GM21381 (cell line): Measurements from ENCODE around the gene HIPK2.

Source experiments
- ATAC-seq: cut with Tn5 transposase; IDR thresholded peaks from one replicate; pipeline ENCODE4 v1.9.1; 2021; ENCODE audit warnings: mild to moderate bottlenecking, moderate library complexity; ENCODE audit not compliant: unreplicated experiment

The HIPK2 gene

GRCh38 chr7:139574618-139575337, 203.0 kb downstream of the HIPK2 start:
- ATAC-seq, result no peak

- ATAC-seq, result no peak
Measured at GRCh38 chr7:139573871-139574270, 203.9 kb downstream of the HIPK2 start.

DNA sequence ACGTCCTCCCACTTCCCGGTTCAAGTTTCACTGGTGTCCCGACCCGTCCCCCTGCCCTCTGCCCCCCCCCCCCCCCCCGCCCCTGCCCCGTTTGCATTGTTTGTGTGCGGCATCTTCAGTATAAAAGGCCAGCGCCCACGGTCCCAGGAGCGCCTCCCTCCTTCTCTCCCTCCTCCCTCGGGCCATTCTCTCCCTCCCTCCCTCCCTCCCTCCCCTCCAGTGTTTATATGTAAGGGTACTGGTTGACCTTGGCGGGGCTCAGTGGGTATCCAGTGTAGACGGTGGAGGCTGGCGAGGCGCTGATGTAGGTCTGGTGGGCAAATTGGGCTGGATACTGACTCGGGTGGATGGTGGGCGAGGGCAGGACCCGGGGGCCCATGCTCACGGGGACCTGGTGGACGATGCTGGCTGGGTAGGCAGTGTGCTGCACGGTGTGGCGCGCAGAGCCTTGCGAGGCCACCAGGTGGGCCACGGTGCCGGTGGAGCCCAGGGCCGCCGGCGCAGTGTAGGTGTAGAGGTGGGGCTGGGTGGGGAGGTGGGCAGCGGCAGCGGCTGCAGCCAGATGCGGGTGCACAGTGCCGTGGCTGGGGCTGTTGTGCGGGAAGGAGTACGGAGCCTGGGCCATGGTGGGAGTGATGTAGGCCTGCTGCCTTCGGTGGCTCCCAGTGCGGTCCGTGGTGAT, 205.0 kb downstream of the HIPK2 start:
- ATAC-seq, result no peak

DNA sequence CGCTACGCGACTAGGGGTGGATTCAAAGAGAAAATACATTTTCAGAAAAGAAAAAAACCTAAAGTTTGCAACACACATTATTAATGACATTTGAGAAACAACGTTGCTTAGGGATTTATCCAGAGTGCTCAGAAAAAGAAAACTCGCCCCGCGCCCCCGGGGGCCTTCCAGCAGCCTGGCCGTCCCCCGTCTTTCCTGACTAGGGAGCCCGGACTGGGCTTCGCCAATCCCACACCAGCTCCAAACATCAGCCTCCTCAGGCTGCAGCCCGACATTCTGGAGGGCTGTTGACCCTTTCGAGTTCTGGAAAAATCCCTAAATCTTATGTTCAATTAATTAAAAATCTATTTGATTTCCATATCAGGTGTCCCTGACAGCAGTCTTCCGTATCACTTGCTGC, 205.7 kb downstream of the HIPK2 start:
- no peak for ATAC-seq

- ATAC-seq, result no peak
Measured at GRCh38 chr7:139571651-139572050, 206.1 kb downstream of the HIPK2 start.

DNA sequence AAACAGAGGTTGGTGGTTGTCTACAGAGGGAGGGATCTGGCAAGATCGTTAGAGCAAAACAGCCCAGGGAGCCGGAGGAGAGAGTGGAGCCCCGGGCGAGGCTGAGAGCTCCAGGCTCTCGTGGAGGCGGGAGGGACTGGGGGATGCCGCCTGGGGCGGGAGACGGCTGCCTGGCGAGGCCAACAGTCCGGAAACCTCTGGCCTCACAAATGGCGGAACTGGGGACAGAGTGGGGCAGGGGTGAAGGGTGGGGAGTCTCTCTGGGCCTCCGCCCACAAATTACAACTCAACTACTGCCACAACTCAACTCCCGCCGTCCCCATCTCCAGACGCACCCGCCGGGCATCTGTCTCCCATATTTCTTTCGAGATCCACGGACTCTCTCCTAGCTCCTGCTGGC, 206.6 kb downstream of the HIPK2 start:
- no peak for ATAC-seq

DNA sequence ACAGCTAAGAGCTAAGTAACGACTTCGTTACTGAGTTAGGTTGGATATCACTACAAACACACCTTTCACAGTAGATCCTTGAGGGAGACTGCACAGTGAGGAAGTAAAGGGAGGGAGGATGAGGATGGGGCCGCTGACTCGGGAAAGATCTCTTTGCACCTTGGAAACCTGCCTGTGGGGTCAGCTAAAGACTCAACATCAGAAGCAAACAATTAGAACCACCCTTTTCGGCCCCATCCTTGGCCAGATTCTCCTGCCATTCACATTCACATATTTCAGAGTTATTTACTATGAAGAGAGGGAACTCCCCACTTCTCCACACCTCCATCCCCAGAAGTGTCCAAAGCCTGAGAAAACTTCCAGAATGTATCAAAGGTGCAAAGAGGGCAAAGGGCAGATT, 207.2 kb downstream of the HIPK2 start:
- no peak for ATAC-seq

DNA sequence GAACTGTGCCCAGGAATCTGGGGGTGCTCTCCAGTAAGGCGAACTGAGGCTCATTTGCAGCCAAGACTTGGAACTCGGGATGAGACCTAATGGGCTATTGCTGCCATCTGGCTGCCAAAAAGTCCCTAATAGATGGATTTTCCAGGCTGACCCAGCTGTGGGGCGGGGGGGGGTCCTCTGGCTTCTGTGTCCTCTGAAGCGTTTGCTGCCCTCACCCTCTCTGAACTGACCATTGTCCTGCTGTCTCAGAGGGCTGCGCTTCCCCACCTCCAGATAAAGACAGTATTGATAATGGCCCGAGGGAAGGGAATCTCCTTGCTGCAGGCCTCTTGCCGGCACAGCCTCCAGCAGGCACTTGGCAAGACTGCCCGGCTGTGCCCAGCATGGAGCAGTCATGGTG, 207.7 kb downstream of the HIPK2 start:
- ATAC-seq, result no peak

- ATAC-seq, result no peak
Measured at GRCh38 chr7:139568813-139569490, 208.8 kb downstream of the HIPK2 start.

DNA sequence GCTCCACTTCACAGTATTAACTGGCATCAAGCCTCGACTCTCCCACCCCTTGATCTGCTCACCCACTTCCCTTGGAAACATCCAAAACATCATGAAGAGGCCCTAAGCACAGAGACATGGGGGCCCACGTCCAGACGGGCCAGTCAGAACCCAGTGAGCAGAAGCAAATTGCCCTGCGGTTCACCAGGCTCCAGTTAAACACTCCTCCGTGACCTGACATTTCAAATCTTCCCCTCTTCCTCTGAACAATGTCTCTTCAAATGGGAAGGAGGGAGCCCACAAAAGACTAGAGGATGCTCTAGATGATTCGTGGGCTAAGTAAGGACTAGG, 209.5 kb downstream of the HIPK2 start:
- no peak for ATAC-seq

- ATAC-seq, result no peak
Measured at GRCh38 chr7:139567647-139568345, 210.0 kb downstream of the HIPK2 start.

GRCh38 chr7:139566736-139567646, 210.8 kb downstream of the HIPK2 start:
- no peak for ATAC-seq

GRCh38 chr7:139566075-139566474, 211.7 kb downstream of the HIPK2 start:
- no peak for ATAC-seq

DNA sequence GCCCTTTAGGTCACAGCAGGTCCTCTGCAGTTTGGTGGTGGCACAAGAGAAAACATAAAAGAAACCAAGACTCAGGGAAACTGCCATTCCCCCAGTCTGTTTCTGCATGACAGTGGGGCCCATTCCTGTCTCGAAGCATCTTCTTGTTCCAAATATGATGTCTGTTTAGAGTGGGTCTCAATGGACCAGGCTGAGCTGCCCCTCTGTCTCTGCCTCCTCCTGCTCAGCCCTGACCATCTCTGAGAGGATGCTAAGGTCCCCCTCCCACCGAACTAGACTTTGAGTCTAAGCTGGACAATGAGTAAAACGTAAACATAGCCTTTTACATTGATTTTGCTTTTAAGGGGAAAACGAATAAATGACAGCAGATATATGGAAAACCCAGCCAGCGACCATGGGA, 213.9 kb downstream of the HIPK2 start:
- ATAC-seq, result no peak

DNA sequence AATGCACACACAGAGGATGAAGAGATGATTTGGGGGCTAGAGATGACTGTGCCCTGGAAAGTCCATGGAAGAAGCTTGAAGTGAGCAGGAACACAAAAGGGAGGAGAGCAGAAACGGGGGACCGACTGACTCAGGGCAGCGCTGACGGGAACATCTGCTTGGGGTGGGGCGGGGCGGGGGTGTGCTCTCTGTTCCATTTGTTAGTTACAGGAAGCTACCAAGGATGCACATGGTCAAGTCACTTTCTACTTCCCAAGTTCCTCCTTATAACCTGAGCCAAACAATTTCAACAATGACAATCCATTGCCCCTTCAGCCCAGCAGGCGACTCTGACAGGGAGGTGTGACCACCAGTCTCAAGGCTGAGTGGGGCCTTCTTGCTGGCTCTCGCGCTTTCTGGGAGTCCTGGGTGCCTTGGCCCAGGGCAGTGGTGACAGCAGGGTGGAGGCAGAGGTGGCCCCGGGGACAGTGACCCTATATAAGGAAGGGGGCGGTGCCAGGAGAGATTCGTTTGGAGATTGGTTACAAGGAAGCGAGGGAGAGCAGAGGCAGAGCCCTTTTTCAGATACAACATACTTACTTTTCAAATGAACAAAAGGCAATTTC, 214.7 kb downstream of the HIPK2 start:
- no peak for ATAC-seq

GRCh38 chr7:139562491-139562890, 215.3 kb downstream of the HIPK2 start:
- no peak for ATAC-seq

GRCh38 chr7:139560678-139561077, 217.1 kb downstream of the HIPK2 start:
- ATAC-seq, result no peak

DNA sequence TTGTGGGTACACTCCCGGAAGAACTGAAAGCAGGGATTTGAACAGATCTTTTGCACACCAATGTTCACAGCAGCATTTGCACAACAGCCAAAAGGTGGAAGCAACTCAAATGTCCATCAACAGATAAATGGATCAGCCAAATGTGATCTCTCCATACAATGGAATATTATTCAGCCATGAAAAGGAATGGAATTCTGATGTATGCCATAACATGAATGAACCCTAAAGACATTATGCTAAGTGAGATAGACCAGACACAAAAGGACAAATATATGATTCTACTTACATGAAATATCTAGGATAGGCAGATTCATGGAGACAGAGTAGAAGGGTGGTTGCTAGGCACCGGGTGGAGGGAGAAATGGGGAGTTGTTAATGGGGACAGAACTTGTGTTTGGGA, 217.6 kb downstream of the HIPK2 start:
- ATAC-seq, result no peak

- no peak for ATAC-seq
Measured at GRCh38 chr7:139559364-139560105, 218.3 kb downstream of the HIPK2 start.
